DOHH2 (cell line): Measurements from ENCODE around the gene IQGAP3.

Source experiments
- H3F3A ChIP-seq: fragments of 200-600 bp; sonication (generic), shearing (Covaris generic); 2 replicates; pipeline ENCODE4 v1.6.0; 2016; ENCODE audit warnings: antibody characterized with exemption, mild to moderate bottlenecking; ENCODE audit not compliant: control insufficient read depth, insufficient read depth
- H3K27ac ChIP-seq: fragments of 200-600 bp; sonication (generic); 2 replicates; pipeline ENCODE4 v1.5.1; 2014; ENCODE audit warnings: low read depth, mild to moderate bottlenecking, low read length, moderate library complexity
- H3K27me3 ChIP-seq: fragments of 200-600 bp; sonication (generic); 2 replicates; pipeline ENCODE4 v1.6.1; 2014; ENCODE audit warnings: mild to moderate bottlenecking, low read length, mixed read lengths; ENCODE audit not compliant: control insufficient read depth
- H3K36me3 ChIP-seq: fragments of 200-600 bp; sonication (generic); 2 replicates; pipeline ENCODE4 v1.6.1; 2014; ENCODE audit warnings: mild to moderate bottlenecking, low read length, moderate library complexity, mixed read lengths; ENCODE audit not compliant: control insufficient read depth
- H3K4me1 ChIP-seq: fragments of 200-600 bp; sonication (generic); 2 replicates; pipeline ENCODE4 v1.6.1; 2014; ENCODE audit warnings: mild to moderate bottlenecking, low read length, mixed read lengths; ENCODE audit not compliant: control insufficient read depth
- H3K4me2 ChIP-seq: fragments of 200-600 bp; sonication (generic); 2 replicates; pipeline ENCODE4 v1.6.0; 2014; ENCODE audit warnings: mild to moderate bottlenecking, low read length, moderate library complexity
- H3K4me3 ChIP-seq: fragments of 200-600 bp; sonication (generic); 2 replicates; pipeline ENCODE4 v1.5.1; 2014; ENCODE audit warnings: mild to moderate bottlenecking, low read length, mixed read lengths
- H3K79me2 ChIP-seq: fragments of 200-600 bp; sonication (generic); 2 replicates; pipeline ENCODE4 v1.6.1; 2014; ENCODE audit warnings: mild to moderate bottlenecking, low read length, mixed read lengths; ENCODE audit not compliant: control insufficient read depth
- H3K9me2 ChIP-seq: fragments of 200-600 bp; sonication (generic); replicated peaks from 2 replicates; pipeline ENCODE4 v1.6.1; 2014; ENCODE audit warnings: mild to moderate bottlenecking, low read length, mixed read lengths; ENCODE audit not compliant: control insufficient read depth
- H3K9me3 ChIP-seq: fragments of 200-600 bp; sonication (generic); 2 replicates; pipeline ENCODE4 v1.6.1; 2014; ENCODE audit warnings: antibody characterized with exemption, low read length, mixed read lengths; ENCODE audit not compliant: control insufficient read depth, insufficient read depth
- H4K20me1 ChIP-seq: fragments of 200-600 bp; sonication (generic); 2 replicates; pipeline ENCODE4 v1.6.0; 2014; ENCODE audit warnings: low read depth, mild to moderate bottlenecking, antibody characterized with exemption, low read length, moderate library complexity; ENCODE audit not compliant: control insufficient read depth, insufficient read depth
- CTCF ChIP-seq: fragments of 200-600 bp; sonication (generic); IDR thresholded peaks from one replicate; pipeline ENCODE4 v1.5.1; 2014; ENCODE audit warnings: antibody characterized with exemption, mild to moderate bottlenecking, low read depth, low read length; ENCODE audit not compliant: poor library complexity, severe bottlenecking
- EZH2phosphoT487 ChIP-seq: fragments of 200-600 bp; sonication (generic); IDR thresholded peaks from 2 replicates; pipeline ENCODE4 v1.6.1; 2017; ENCODE audit warnings: borderline replicate concordance, mild to moderate bottlenecking, antibody characterized with exemption, low read length, moderate library complexity, mixed read lengths

The IQGAP3 gene

GRCh38 chr1:156540955-156541354 lies 31.4 kb downstream of the IQGAP3 start:
- H3K27ac ChIP-seq, result no peak overlapping the region
- H3K9me2 ChIP-seq, result no peaks in the 10 kb centered on the region
- H4K20me1 ChIP-seq, result no peaks in the 10 kb centered on the region
- H3K36me3 ChIP-seq, result peaks cover 19% of the 10 kb centered on the region
- no peaks in the 10 kb centered on the region for H3K27me3 ChIP-seq
- no peaks in the 10 kb centered on the region for H3K4me1 ChIP-seq
- no peak overlapping the region for H3K4me2 ChIP-seq
- H3K9me3 ChIP-seq, result no peaks in the 10 kb centered on the region
- H3F3A ChIP-seq, result no peaks in the 10 kb centered on the region
- no peak overlapping the region for H3K4me3 ChIP-seq
- no peaks in the 10 kb centered on the region for H3K79me2 ChIP-seq
- TF ChIP-seq CTCF (no peak), EZH2phosphoT487 (no peak)

- Histone ChIP-seq H3K36me3 (peaks cover 24% of the 10 kb centered on the region), H3F3A (no peaks in the 10 kb centered on the region), H3K27me3 (no peaks in the 10 kb centered on the region), H3K4me3 (no peak overlapping the region), H3K27ac (no peak overlapping the region), H3K79me2 (no peaks in the 10 kb centered on the region), H3K9me3 (no peaks in the 10 kb centered on the region), H4K20me1 (no peaks in the 10 kb centered on the region), H3K4me2 (no peak overlapping the region), H3K4me1 (no peaks in the 10 kb centered on the region), H3K9me2 (no peaks in the 10 kb centered on the region)
- TF ChIP-seq CTCF (no peak), EZH2phosphoT487 (no peak)
Observed at GRCh38 chr1:156539818-156540355, 32.5 kb downstream of the IQGAP3 start.

GRCh38 chr1:156538711-156539440 lies 33.5 kb downstream of the IQGAP3 start:
- H3K4me3 ChIP-seq, result no peak overlapping the region
- no peaks in the 10 kb centered on the region for H3K27me3 ChIP-seq
- TF ChIP-seq EZH2phosphoT487 (no peak), CTCF (no peak)
- no peaks in the 10 kb centered on the region for H3K9me2 ChIP-seq
- H3K4me2 ChIP-seq, result no peak overlapping the region
- H3K9me3 ChIP-seq, result no peaks in the 10 kb centered on the region
- H3K36me3 ChIP-seq, result peaks cover 25% of the 10 kb centered on the region
- H4K20me1 ChIP-seq, result no peaks in the 10 kb centered on the region
- H3K79me2 ChIP-seq, result no peaks in the 10 kb centered on the region
- H3F3A ChIP-seq, result no peaks in the 10 kb centered on the region
- no peak overlapping the region for H3K27ac ChIP-seq
- H3K4me1 ChIP-seq, result no peaks in the 10 kb centered on the region
